GM18511 (cell line): ENCODE measurements around the gene ALG1.

ENCODE experiments used
- ATAC-seq: cut with Tn5 transposase; IDR thresholded peaks from one replicate; pipeline ENCODE4 v1.9.1; 2021; ENCODE audit warnings: mild to moderate bottlenecking, moderate library complexity; ENCODE audit not compliant: unreplicated experiment

Gene ALG1

DNA sequence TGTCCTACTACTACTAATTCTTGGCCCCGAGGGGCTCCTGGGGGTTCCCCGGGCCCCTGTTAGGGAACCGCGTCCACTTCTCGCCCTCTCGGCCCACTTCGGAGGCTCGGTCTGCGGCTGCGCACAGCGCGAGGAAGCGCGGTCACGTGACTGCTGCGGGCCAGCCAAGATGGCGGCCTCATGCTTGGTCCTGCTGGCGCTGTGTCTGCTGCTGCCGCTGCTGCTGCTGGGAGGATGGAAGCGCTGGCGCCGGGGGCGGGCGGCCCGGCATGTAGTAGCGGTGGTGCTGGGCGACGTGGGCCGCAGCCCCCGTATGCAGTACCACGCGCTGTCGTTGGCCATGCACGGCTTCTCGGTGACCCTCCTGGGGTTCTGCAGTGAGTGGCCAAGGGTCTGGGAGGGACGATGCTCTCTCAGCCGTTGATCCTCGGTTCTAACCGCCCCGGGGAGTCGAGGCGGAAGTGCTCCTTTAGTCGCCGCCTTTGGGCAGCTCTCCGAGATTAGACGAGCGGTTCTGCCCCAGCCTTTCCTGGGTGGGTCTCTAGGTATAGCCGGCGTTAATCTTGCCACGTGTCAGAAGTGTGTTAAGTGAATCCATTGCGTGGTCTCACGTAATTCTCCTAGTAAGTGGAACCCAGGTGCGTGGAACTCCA, at the start of gene ALG1:
Gene ALG1, plus strand, starts transcription at position 163 of the 653 bp plus-strand sequence. Its CDS starts 7 bp downstream, at position 170.
- ATAC-seq = peak; percentile 88

- ATAC-seq = no peak
Observed at GRCh38 chr16:5022521-5022920, 49.1 kb upstream of the ALG1 start.

DNA sequence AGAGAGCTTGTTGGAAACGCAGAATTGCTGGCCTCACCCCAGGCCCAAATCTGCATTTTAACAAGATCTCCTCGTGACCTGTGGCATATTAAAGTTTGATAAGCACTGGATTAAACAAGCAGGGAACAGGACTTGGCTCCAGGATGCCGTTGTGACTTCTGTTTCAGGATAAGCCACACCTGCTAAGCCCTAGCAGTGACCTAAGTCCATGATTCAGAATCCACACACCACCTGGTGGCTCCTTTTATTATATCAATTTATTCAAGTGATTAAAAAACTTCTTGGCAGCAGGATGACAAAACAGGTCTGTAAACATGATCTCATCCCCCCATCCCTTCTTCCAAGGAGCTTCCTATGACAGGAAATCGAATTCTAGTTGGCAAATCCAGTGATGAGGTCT, 47.0 kb upstream of the ALG1 start:
- ATAC-seq = no peak

DNA sequence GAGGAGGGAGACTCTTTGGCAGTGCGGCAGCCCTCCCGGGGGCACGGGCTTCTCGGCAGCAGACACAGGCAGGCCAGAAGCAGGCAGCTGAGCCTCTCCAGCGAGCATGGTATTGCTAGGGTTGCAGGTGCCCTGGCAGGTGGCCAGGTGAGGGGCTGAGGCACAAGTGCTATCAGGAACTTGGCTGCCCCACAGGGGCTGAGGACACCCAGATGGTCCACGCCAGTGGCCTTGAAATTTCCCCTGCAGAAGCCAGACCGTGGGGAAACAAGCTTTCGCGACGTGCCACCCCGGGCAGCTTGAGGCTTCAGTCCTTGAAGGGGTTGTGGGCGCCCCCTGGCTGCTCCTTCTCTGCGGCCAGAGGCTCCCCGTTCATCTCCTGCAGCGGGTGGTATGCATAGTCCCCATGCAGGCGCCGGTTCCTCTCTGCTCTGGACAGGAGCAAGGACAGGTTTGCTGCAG, 46.4 kb upstream of the ALG1 start:
- no peak for ATAC-seq

- ATAC-seq = no peak
Observed at GRCh38 chr16:5026664-5027063, 45.0 kb upstream of the ALG1 start.

- ATAC-seq = no peak
Observed at GRCh38 chr16:5027086-5027485, 44.6 kb upstream of the ALG1 start.

DNA sequence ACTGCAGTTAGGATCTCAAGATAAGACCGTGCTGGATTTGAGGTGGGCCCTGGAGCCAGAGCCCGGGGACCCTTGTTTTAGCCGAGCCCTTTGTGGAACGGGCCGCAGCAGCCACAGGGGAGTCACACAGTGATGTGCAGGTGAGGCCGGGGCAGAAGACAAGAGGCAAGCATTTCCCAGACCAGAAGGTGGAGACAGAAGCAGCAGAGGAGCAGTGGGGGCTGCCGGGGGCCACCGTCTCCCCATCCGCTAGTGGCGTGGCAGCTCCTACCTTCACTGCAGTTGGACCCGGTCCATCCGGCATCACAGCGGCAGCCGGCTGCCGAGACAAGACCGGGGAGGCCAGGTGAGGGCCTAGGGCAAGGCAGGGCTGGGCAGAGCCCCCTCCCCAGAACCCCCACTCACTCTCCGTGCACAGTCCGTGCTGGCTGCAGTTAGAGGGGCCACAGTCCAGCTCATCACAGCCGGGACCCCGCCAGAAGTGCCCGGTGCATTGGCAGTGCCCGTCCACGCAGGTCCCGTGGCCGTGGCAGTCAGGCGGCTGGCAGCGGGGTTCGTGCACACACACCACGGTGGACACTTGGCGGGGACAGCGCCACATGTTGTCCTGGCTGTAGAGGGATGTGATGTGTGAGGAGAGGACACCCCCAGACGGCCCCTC, 43.9 kb upstream of the ALG1 start:
- no peak for ATAC-seq

DNA sequence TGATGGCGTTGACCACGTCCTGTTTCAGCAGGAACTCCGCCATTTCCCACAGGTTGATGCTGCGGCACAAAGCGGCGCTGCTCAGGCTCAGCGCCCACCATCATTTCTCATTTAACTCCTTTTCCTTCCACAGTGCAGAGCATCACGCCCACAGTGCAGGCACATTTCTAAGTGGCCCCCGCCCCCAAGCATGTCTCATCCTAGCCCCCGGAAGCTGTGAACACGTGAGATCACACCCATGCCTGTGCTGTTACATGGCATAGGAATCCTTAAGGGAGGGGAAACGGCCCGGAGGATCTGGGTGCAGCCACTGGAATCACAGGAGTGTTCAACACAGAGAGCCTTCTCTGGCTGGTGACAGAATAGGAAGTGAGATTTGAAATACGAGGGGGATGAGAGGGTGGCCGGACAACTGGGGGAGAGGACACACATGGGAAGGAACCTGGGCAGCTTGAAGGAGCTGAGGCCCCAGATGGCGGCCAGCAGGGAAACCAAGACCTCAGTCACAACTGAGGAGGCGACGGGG, 42.6 kb upstream of the ALG1 start:
- ATAC-seq = no peak

GRCh38 chr16:5030251-5030870, 41.3 kb upstream of the ALG1 start:
- ATAC-seq = no peak

- no peak for ATAC-seq
Observed at GRCh38 chr16:5031601-5032000, 40.0 kb upstream of the ALG1 start.

DNA sequence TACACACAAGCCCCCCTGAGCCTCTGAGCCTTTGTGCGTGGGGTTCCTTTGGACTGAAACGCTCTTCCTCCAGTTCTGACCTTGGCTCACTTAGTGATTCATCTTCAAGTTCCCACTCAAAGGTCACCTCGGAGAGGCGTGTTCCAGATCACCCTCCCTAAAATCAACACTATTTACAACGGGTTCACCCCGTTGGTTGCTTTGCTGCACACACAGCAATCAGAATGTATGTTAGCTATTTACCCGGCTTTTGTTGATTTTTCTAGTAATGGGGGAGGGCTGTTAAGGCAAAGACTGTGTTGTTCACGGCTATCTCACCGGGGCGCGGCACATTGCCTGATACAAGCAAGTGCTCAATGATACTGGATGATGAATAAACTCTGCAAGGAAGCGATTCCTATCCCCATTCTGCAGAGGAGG, 38.9 kb upstream of the ALG1 start:
- ATAC-seq = peak; percentile 5

- peak; percentile 96 for ATAC-seq
Observed at GRCh38 chr16:5033256-5034166, 38.1 kb upstream of the ALG1 start, which contains the start of gene NAGPA. Gene NAGPA, minus strand, starts transcription at chr16:5033935. Its CDS starts 21 bp downstream, at chr16:5033914.

DNA sequence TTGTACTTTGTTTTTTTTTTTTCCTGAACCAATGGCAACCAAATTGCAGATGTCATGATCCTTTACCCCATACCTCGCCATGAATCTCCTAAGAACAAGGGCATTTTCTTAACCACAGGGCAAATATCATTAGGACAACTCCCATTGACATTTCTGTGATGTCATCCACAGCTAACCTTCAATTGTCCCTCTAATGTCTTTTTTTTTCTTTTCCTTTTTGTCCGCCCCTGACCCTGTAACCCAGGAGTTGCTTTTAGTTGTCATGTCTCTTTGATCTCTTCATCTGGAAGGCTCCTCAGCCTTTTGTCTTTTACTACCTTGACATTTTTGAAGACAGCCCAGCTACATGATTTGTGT, 37.5 kb upstream of the ALG1 start:
- no peak for ATAC-seq

- ATAC-seq = no peak
Observed at GRCh38 chr16:5035909-5036227, 35.8 kb upstream of the ALG1 start.

GRCh38 chr16:5036228-5037156, 35.2 kb upstream of the ALG1 start:
- no peak for ATAC-seq

DNA sequence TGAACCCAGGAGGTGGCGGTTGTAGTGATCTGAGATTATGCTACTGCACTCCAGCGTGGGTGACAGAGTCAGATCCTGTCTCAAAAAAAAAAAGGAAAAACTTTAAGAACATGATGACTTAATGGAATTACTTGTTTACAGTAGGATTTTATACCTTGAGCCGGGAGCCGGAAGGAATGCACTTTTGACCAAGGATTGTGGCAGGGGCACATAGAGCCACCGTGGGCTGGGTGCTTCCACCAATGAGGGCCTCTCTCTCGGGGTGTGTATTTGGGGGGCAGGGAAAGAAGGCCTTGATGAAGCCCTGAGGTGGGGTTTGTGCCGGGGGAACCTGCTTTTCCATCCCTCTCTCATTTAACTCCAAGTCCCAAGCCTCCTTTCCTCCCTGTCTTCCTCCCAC, 31.2 kb upstream of the ALG1 start:
- no peak for ATAC-seq

DNA sequence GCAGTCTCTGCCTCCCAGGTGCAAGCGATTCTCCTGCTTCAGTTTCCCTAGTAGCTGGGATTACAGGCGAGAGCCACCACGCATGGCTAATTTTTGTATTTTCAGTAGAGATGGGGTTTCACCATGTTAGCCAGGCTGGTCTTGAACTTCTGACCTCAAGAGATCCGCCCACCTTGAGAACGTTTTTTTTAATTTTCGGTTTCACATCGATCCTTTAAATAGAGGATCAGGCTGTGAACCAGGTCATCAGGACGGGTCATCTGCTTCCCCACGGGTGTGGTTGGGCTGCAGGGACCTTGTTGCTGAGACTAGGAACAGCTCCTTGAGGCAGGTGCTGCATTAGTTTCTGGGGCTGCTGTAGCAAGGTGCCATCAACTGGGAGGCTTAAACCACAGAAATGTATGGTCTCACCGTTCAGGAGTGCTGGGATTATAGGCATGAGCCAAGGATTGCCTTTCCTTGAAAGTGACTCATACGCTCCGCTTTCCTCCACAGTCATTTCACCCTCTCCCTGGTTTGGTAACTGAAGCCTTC, 30.0 kb upstream of the ALG1 start:
- ATAC-seq = peak; percentile 92

DNA sequence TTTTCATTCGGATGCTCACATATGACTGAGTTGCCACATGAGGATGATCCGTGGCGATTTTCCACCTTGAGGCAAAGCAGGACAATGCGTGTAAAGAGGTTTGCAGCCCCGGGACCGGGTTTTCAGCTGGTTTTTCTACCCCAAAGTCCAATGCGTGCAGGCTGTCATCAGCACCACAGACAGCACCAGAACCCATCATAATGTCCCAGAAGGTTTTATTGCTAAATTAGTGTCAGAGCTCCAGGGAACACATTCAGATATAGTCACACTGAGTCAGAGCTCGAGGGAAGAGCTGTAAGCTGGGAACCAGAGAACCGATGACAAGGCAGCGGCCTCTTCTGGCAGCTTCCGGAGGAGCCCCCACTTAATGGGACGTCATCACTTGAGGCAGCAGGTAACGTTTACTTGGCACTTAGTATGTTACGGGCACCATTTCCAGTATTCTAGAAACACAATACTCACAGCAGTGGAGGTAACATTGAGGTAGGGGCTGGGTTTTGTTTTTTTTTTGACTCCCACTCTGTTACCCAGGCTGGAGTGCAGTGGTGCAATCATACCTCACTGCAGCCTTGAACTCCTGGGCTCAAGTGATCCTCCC, 29.0 kb upstream of the ALG1 start:
- no peak for ATAC-seq

- ATAC-seq = no peak
Observed at GRCh38 chr16:5044011-5044540, 27.6 kb upstream of the ALG1 start.
